ENCODE results near the gene AANAT.
A peak's percentile ranks its signal among the peaks of the same experiment; 100 is the strongest.
"Not testable (repeated sequence)": the region's sequence is repeated elsewhere in the genome, so short reads cannot be mapped to it uniquely, and the experiment has no call there.

The AANAT gene

GRCh38 chr17:76501018-76501826 is 33.8 kb downstream of the AANAT start, which contains the start of gene RHBDF2:
TSS of gene RHBDF2 (minus strand) at chr17:76501423. CDS start at chr17:76481524, 19,899 bp downstream.
- H3K4me3 ChIP-seq (ENCODE audit: low read depth, low read length) = peak within 1 kb of the TSS; percentile 72
- peak; percentile 80 for DNase-seq (ENCODE audit: low read depth)
- no peak for TF ChIP-seq CTCF (conservative IDR thresholded peaks at IDR 0.05; ENCODE audit: low read depth, low read length)

GRCh38 chr17:76501827-76502307 is 34.5 kb downstream of the AANAT start:
- no peak for TF ChIP-seq CTCF (conservative IDR thresholded peaks at IDR 0.05; ENCODE audit: low read depth, low read length)
- peak overlapping the region; percentile 72 for H3K4me3 ChIP-seq (ENCODE audit: low read depth, low read length)
- no peak for DNase-seq (ENCODE audit: low read depth)

- DNase-seq (ENCODE audit: low read depth) = no peak
- no peak for TF ChIP-seq CTCF (conservative IDR thresholded peaks at IDR 0.05; ENCODE audit: low read depth, low read length)
- no peak overlapping the region for H3K4me3 ChIP-seq (ENCODE audit: low read depth, low read length)
Measured at GRCh38 chr17:76502341-76503211, 35.2 kb downstream of the AANAT start.

GRCh38 chr17:76504117-76504516 is 36.7 kb downstream of the AANAT start:
- peak; percentile 48 for TF ChIP-seq CTCF (conservative IDR thresholded peaks at IDR 0.05; ENCODE audit: low read depth, low read length)
- no peak overlapping the region for H3K4me3 ChIP-seq (ENCODE audit: low read depth, low read length)
- peak; percentile 38 for DNase-seq (ENCODE audit: low read depth)

GRCh38 chr17:76506408-76507345 is 39.3 kb downstream of the AANAT start:
- H3K4me3 ChIP-seq (ENCODE audit: low read depth, low read length) = no peak overlapping the region
- DNase-seq (ENCODE audit: low read depth) = peak; percentile 67
- peak; percentile 91 for TF ChIP-seq CTCF (conservative IDR thresholded peaks at IDR 0.05; ENCODE audit: low read depth, low read length)

GRCh38 chr17:76508472-76509063 is 41.2 kb downstream of the AANAT start:
- not testable (repeated sequence) for H3K4me3 ChIP-seq (ENCODE audit: low read depth, low read length); DNase-seq (ENCODE audit: low read depth)

Measured in choroid plexus epithelial cell (primary cell).